HPDE6-E6E7 (cell line): ENCODE results near the gene REC8.

Source experiments
- DNase-seq: peaks from one replicate; pipeline ENCODE4 v3.0.0; 2011; ENCODE audit warnings: missing footprints; ENCODE audit errors: extremely low spot score

REC8 gene

GRCh38 chr14:24171422-24172260 lies at the start of gene REC8:
TSS of gene REC8 (plus strand) at chr14:24172080. CDS start at chr14:24172553, 473 bp downstream.
- no peak for DNase-seq

- no peak for DNase-seq
Observed at GRCh38 chr14:24122416-24122815, 49.5 kb upstream of the REC8 start.

GRCh38 chr14:24122898-24123297 lies 49.0 kb upstream of the REC8 start:
- DNase-seq: no peak

GRCh38 chr14:24123424-24124417 lies 48.2 kb upstream of the REC8 start:
- no peak for DNase-seq

GRCh38 chr14:24126939-24127338 lies 44.9 kb upstream of the REC8 start:
- DNase-seq: no peak

- DNase-seq: no peak
Observed at GRCh38 chr14:24127673-24128072, 44.2 kb upstream of the REC8 start.

GRCh38 chr14:24129410-24129998 lies 42.4 kb upstream of the REC8 start:
- no peak for DNase-seq

- no peak for DNase-seq
Observed at GRCh38 chr14:24130380-24130716, 41.5 kb upstream of the REC8 start, which contains the start of gene FITM1. TSS of gene FITM1 (plus strand) at chr14:24130659. CDS start at chr14:24131564, 905 bp downstream.

GRCh38 chr14:24130717-24131548 lies 40.9 kb upstream of the REC8 start:
- no peak for DNase-seq

GRCh38 chr14:24131549-24131966 lies 40.3 kb upstream of the REC8 start:
- no peak for DNase-seq

GRCh38 chr14:24132061-24132685 lies 39.7 kb upstream of the REC8 start:
- no peak for DNase-seq

GRCh38 chr14:24132976-24133375 lies 38.9 kb upstream of the REC8 start:
- no peak for DNase-seq

- no peak for DNase-seq
Observed at GRCh38 chr14:24133735-24134134, 38.1 kb upstream of the REC8 start.

- no peak for DNase-seq
Observed at GRCh38 chr14:24135584-24135833, 36.4 kb upstream of the REC8 start.

- peak; percentile 89 for DNase-seq
Observed at GRCh38 chr14:24135834-24136683, 35.8 kb upstream of the REC8 start, which contains the start of gene PSME1. TSS of gene PSME1 (plus strand) at chr14:24136194. CDS start at chr14:24136263, 69 bp downstream.

GRCh38 chr14:24136684-24137528 lies 35.0 kb upstream of the REC8 start:
- no peak for DNase-seq

GRCh38 chr14:24137529-24138395 lies 34.1 kb upstream of the REC8 start:
- no peak for DNase-seq
